HepG2 (cell line): Measurements from ENCODE around the gene TBX6. TPM values are rescaled to one million over a fixed set of nuclear protein-coding genes. Genes with fewer than 3 reads are reported as not detected.

Experiments used
- ATF7 ChIP-seq, 2 experiments: fragments of 450-650 bp in 1 of 2; sonication (generic) in 1 of 2; formaldehyde crosslinking in 1 of 2; IDR thresholded peaks; 2 replicates each; pipeline versions ENCODE4 v1.4.0 to v1.6.1; 2016 to 2020; ENCODE audit warnings: antibody characterized with exemption in 1 of 2, mild to moderate bottlenecking in 1 of 2, missing genetic modification reagents in 1 of 2
- CCDC6 ChIP-seq: sonication (generic); formaldehyde crosslinking; IDR thresholded peaks from 2 replicates; pipeline ENCODE4 v1.8.1; 2022; ENCODE audit warnings: mild to moderate bottlenecking, missing genetic modification reagents, moderate library complexity
- ERF ChIP-seq: IDR thresholded peaks from 2 replicates; pipeline ENCODE4 v1.6.1; 2018; ENCODE audit warnings: missing biosample characterization, missing genetic modification reagents
- ESRRA ChIP-seq: sonication (generic); formaldehyde crosslinking; IDR thresholded peaks from 2 replicates; pipeline ENCODE4 v1.5.1; 2020; ENCODE audit warnings: mild to moderate bottlenecking, low read depth, missing genetic modification reagents
- ETV5 ChIP-seq: IDR thresholded peaks from 2 replicates; pipeline ENCODE4 v1.6.1; 2018; ENCODE audit warnings: missing biosample characterization, missing genetic modification reagents, inconsistent platforms, borderline replicate concordance
- GABPA ChIP-seq, 2 experiments: IDR thresholded peaks; 2 replicates each; pipeline ENCODE4 v1.6.1; 2011 to 2016; ENCODE audit warnings: low read depth in 2 of 2, low read length in 1 of 2, missing biosample characterization in 1 of 2, missing genetic modification characterization in 1 of 2
- GTF2F1 ChIP-seq: fragments of 150-350 bp; IDR thresholded peaks from 2 replicates; pipeline ENCODE4 v1.6.1; 2014; ENCODE audit warnings: low read length
- GTF3A ChIP-seq: sonication (generic); formaldehyde crosslinking; conservative IDR thresholded peaks from 2 replicates; pipeline ENCODE4 v1.4.0; 2020; ENCODE audit warnings: mild to moderate bottlenecking, missing genetic modification reagents
- HDAC1 ChIP-seq: sonication (generic); formaldehyde crosslinking; IDR thresholded peaks from 2 replicates; pipeline ENCODE4 v1.5.1; 2020; ENCODE audit warnings: mild to moderate bottlenecking, missing genetic modification reagents
- MBD4 ChIP-seq: IDR thresholded peaks from 2 replicates; pipeline ENCODE4 v1.6.1; 2012; ENCODE audit warnings: low read length, inconsistent platforms, borderline replicate concordance
- MYPOP ChIP-seq: sonication (generic); formaldehyde crosslinking; IDR thresholded peaks from 2 replicates; pipeline ENCODE4 v1.8.1; 2023; ENCODE audit warnings: mild to moderate bottlenecking, moderate library complexity, missing genetic modification reagents
- RARG ChIP-seq: sonication (generic); formaldehyde crosslinking; IDR thresholded peaks from 2 replicates; pipeline ENCODE4 v1.4.0; 2020; ENCODE audit warnings: low read depth, mild to moderate bottlenecking, missing genetic modification reagents
- XRCC5 ChIP-seq: fragments of 200-400 bp; formaldehyde crosslinking; optimal IDR thresholded peaks from 2 replicates; pipeline ENCODE3; 2017; ENCODE audit warnings: mild to moderate bottlenecking, low read length
- ZNF143 ChIP-seq: sonication (generic); formaldehyde crosslinking; IDR thresholded peaks from 2 replicates; pipeline ENCODE4 v1.4.0; 2020; ENCODE audit warnings: missing genetic modification reagents
- ZNF207 ChIP-seq: fragments of 450-650 bp; IDR thresholded peaks from 2 replicates; pipeline ENCODE4 v1.6.1; 2016; ENCODE audit warnings: antibody characterized with exemption, borderline replicate concordance
- ZNF230 ChIP-seq: sonication (generic); formaldehyde crosslinking; IDR thresholded peaks from 2 replicates; pipeline ENCODE4 v1.4.0; 2020; ENCODE audit warnings: mild to moderate bottlenecking, missing genetic modification reagents
- ZNF234 ChIP-seq: sonication (generic); formaldehyde crosslinking; conservative IDR thresholded peaks from 2 replicates; pipeline ENCODE4 v1.5.1; 2020; ENCODE audit warnings: mild to moderate bottlenecking, missing genetic modification reagents
- ZNF235 ChIP-seq: sonication (generic); formaldehyde crosslinking; IDR thresholded peaks from 2 replicates; pipeline ENCODE4 v1.8.1; 2023; ENCODE audit warnings: mild to moderate bottlenecking, missing genetic modification reagents, borderline replicate concordance
- ZNF318 ChIP-seq: sonication (generic); formaldehyde crosslinking; IDR thresholded peaks from 2 replicates; pipeline ENCODE4 v1.4.0; 2020; ENCODE audit warnings: mild to moderate bottlenecking, missing genetic modification reagents
- ZNF572 ChIP-seq: sonication (generic); formaldehyde crosslinking; IDR thresholded peaks from 2 replicates; pipeline ENCODE4 v1.5.1; 2020; ENCODE audit warnings: mild to moderate bottlenecking, missing genetic modification reagents
- ZNF781 ChIP-seq: sonication (generic); formaldehyde crosslinking; IDR thresholded peaks from 2 replicates; pipeline ENCODE4 v1.5.1; 2020; ENCODE audit warnings: borderline replicate concordance, mild to moderate bottlenecking, missing genetic modification reagents; ENCODE audit errors: not compliant biosample characterization
- polyA plus RNA-seq, 8 experiments: library from polyadenylated mRNA; depleted of rRNA in 3 of 8; stranded (reverse) in 7 of 8; unstranded in 1 of 8; fragments of >200 nt; fragmentation: Illumina TruSeq in 4 of 8; extraction: Trizol in 4 of 8; gene quantifications; 2 replicates each; pipeline versions ENCODE4 v1.2.1 to v1.2.3, GENCODE V29; 2011 to 2016; ENCODE audit warnings: low read depth in 4 of 8, missing spikeins in 1 of 8, mixed read lengths in 1 of 8; ENCODE audit not compliant: insufficient read depth in 1 of 8
- total RNA-seq, 5 experiments: library from RNA; depleted of rRNA; stranded (reverse); fragments of >200 nt; fragmentation: Illumina TruSeq; extraction: Trizol; gene quantifications; 2 replicates each; pipeline ENCODE4 v1.2.3, GENCODE V29; 2016; ENCODE audit warnings: low read depth in 1 of 5
- TF ChIP-seq, protein P1 (sequence below): IDR thresholded peaks from 2 replicates; pipeline ENCODE4 v1.6.1; 2012; ENCODE audit warnings: inconsistent platforms

TBX6 gene
- total and polyA plus RNA-seq, 2 of the 13 experiments (the other 11 are each of a cell fraction or from before 2014, with no cell fraction given), result 0.24 to 0.42 TPM

GRCh38 chr16:30076276-30076791, 15.4 kb downstream of the TBX6 start (continued):
- no peak for TF ChIP-seq ZNF318 (CRISPR knock-in tag)
- no peak for TF ChIP-seq ERF (CRISPR knock-in tag)
- TF ChIP-seq ZNF143 (CRISPR knock-in tag), result no peak
- TF ChIP-seq ATF7 (IDR thresholded peaks at IDR 0.05), result no peak
- no peak; the same call in 1 of the 2 replicates for TF ChIP-seq ATF7 (CRISPR knock-in tag; IDR thresholded peaks at IDR 0.05)
- TF ChIP-seq ZNF230 (CRISPR knock-in tag), result no peak
- no peak for TF ChIP-seq ZNF781 (CRISPR knock-in tag)
- peak; percentile 97 for TF ChIP-seq ZNF572 (CRISPR knock-in tag)
- no peak for TF ChIP-seq ETV5 (CRISPR knock-in tag)
- TF ChIP-seq ZNF207, result no peak
- TF ChIP-seq ZNF234 (CRISPR knock-in tag), result no peak
- TF ChIP-seq MYPOP (CRISPR knock-in tag), result 0 out of 2 replicates have a peak, but pooled peaks have one; percentile 4
- TF ChIP-seq RARG (CRISPR knock-in tag), result 0 out of 2 replicates have a peak, but pooled peaks have one; percentile 56
- no peak for TF ChIP-seq ZNF235 (CRISPR knock-in tag)
- no peak for TF ChIP-seq XRCC5
- TF ChIP-seq MBD4, result no peak
- TF ChIP-seq HDAC1 (CRISPR knock-in tag), result no peak
- TF ChIP-seq, protein P1, sequence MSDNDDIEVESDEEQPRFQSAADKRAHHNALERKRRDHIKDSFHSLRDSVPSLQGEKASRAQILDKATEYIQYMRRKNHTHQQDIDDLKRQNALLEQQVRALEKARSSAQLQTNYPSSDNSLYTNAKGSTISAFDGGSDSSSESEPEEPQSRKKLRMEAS, result no peak
- no peak for TF ChIP-seq CCDC6 (CRISPR knock-in tag)
- no peak for TF ChIP-seq ESRRA (CRISPR knock-in tag)
- TF ChIP-seq GTF3A (CRISPR knock-in tag), result 0 out of 2 replicates have a peak, but pooled peaks have one; percentile 72
- TF ChIP-seq GABPA (IDR thresholded peaks at IDR 0.05; ENCODE audit: low read depth, low read length), result no peak
- TF ChIP-seq GABPA (CRISPR knock-in tag; IDR thresholded peaks at IDR 0.05; ENCODE audit: low read depth), result no peak
- TF ChIP-seq GTF2F1, result no peak
